GM19240 (cell line): Measurements from ENCODE around the gene CASZ1.

Experiments
- DNase-seq: peaks from one replicate; pipeline ENCODE4 v3.0.0; 2011; ENCODE audit warnings: low spot score; ENCODE audit not compliant: insufficient read length

CASZ1 gene

GRCh38 chr1:10673109-10673711 lies 123.2 kb downstream of the CASZ1 start:
- no peak for DNase-seq

- no peak for DNase-seq
These were observed 123.9 kb downstream of the CASZ1 start for GRCh38 chr1:10672343-10673050.

- DNase-seq = no peak
These were observed 124.7 kb downstream of the CASZ1 start for GRCh38 chr1:10671622-10672342.

GRCh38 chr1:10671090-10671489 lies 125.4 kb downstream of the CASZ1 start:
- no peak for DNase-seq

- DNase-seq = no peak
These were observed 126.3 kb downstream of the CASZ1 start for GRCh38 chr1:10670190-10670589.

- no peak for DNase-seq
These were observed 126.9 kb downstream of the CASZ1 start for GRCh38 chr1:10669570-10669969.

GRCh38 chr1:10667861-10668761 lies 128.3 kb downstream of the CASZ1 start:
- DNase-seq = no peak

GRCh38 chr1:10665930-10666850 lies 130.3 kb downstream of the CASZ1 start:
- no peak for DNase-seq

GRCh38 chr1:10665226-10665625 lies 131.2 kb downstream of the CASZ1 start:
- DNase-seq = no peak

- no peak for DNase-seq
These were observed 132.2 kb downstream of the CASZ1 start for GRCh38 chr1:10664251-10664650.

- no peak for DNase-seq
These were observed 132.8 kb downstream of the CASZ1 start for GRCh38 chr1:10663678-10664035.

GRCh38 chr1:10662824-10663677 lies 133.4 kb downstream of the CASZ1 start:
- no peak for DNase-seq

- DNase-seq = no peak
These were observed 134.3 kb downstream of the CASZ1 start for GRCh38 chr1:10662090-10662688.

GRCh38 chr1:10661453-10661852 lies 135.0 kb downstream of the CASZ1 start:
- no peak for DNase-seq

GRCh38 chr1:10659646-10660540 lies 136.6 kb downstream of the CASZ1 start:
- DNase-seq = no peak

- no peak for DNase-seq
These were observed 137.2 kb downstream of the CASZ1 start for GRCh38 chr1:10659218-10659617.

GRCh38 chr1:10658396-10659066 lies 137.9 kb downstream of the CASZ1 start:
- no peak for DNase-seq
